Sigmoid colon (tissue), 7 donors: ENCODE measurements around the gene CHRNB1. TPM values are rescaled to one million over a fixed set of nuclear protein-coding genes. Genes with fewer than 3 reads are reported as not detected.

Source experiments
- DNase-seq: peaks from one replicate; pipeline ENCODE4 v3.0.0-alpha.2; 2019
- H3K27ac ChIP-seq, 4 donors: fragments of 200-600 bp; sonication (generic); one replicate each; pipeline ENCODE4 v1.5.1; 2016 to 2019; ENCODE audit warnings: mild to moderate bottlenecking in 1 of 4
- H3K27me3 ChIP-seq, 3 donors: fragments of 200-600 bp; sonication (generic); one replicate each; pipeline ENCODE4 v1.5.1; 2019; ENCODE audit warnings: mild to moderate bottlenecking in 1 of 3
- H3K36me3 ChIP-seq, 4 donors: fragments of 200-600 bp; sonication (generic); one replicate each; pipeline ENCODE4 v1.5.1; 2016 to 2019
- H3K4me1 ChIP-seq, 4 donors: fragments of 200-600 bp; sonication (generic); one replicate each; pipeline ENCODE4 v1.5.1; 2017 to 2019
- H3K4me3 ChIP-seq, 4 donors: fragments of 200-600 bp; sonication (generic); one replicate each; pipeline ENCODE4 v1.5.1; 2017 to 2019; ENCODE audit warnings: mild to moderate bottlenecking in 2 of 4, moderate library complexity in 1 of 4
- H3K9me3 ChIP-seq, 4 donors: fragments of 200-600 bp in 3 of 4; sonication (generic) in 3 of 4; one replicate each; pipeline versions ENCODE4 v1.5.1 to v1.6.1; 2013 to 2019
- CTCF ChIP-seq, 4 experiments: fragments of 450-650 bp in 3 of 4; fragments of 200-600 bp in 1 of 4; IDR thresholded peaks; one replicate each; pipeline ENCODE4 v1.5.1; 2016 to 2019; ENCODE audit warnings: antibody characterized with exemption in 4 of 4, mild to moderate bottlenecking in 3 of 4, moderate library complexity in 2 of 4
- EP300 ChIP-seq, 4 donors: sonication (generic); formaldehyde crosslinking; IDR thresholded peaks; one replicate each; pipeline ENCODE4 v1.6.1; 2017; ENCODE audit warnings: antibody characterized with exemption in 4 of 4
- POLR2A ChIP-seq, 2 donors: fragments of 450-650 bp; IDR thresholded peaks; one replicate each; pipeline ENCODE4 v1.6.1; 2016; ENCODE audit warnings: antibody characterized with exemption in 2 of 2, mild to moderate bottlenecking in 2 of 2, moderate library complexity in 2 of 2
- POLR2AphosphoS5 ChIP-seq, 4 donors: sonication (generic); formaldehyde crosslinking; IDR thresholded peaks; one replicate each; pipeline ENCODE4 v1.6.1; 2017; ENCODE audit warnings: antibody characterized with exemption in 4 of 4
- WGBS, 2 donors: extraction: QIAGEN DNeasy Blood & Tissue Kit; methylation state at CpG; one replicate each; pipeline ENCODE4 v1.1.7; 2013; 5-methylcytosine and 5-hydroxymethylcytosine counted together
- intact Hi-C: fragments of 100-400 bp; cut with DNase I; formaldehyde crosslinking; loops from one replicate; pipeline ENCODE4 v1.15.1; 2023
- polyA plus RNA-seq, 3 donors: library from polyadenylated mRNA; stranded (reverse); fragments of 200-250 nt; gene quantifications; one replicate each; pipeline ENCODE4 v1.2.3, GENCODE V29; 2013
- total RNA-seq, 4 donors: library from RNA; depleted of rRNA; stranded (reverse); fragments of >200 nt; gene quantifications; one replicate each; pipeline ENCODE4 v1.1.0, GENCODE V29; 2016
- donor health status: healthy with polysubstance abuse.
- donor health status: Bipolar disorder and iron deficiency.
- donor health status: healthy.

The CHRNB1 gene
- total and polyA plus RNA-seq, 7 donors, result 4.2 to 13.2 (median 7.5) TPM

DNA sequence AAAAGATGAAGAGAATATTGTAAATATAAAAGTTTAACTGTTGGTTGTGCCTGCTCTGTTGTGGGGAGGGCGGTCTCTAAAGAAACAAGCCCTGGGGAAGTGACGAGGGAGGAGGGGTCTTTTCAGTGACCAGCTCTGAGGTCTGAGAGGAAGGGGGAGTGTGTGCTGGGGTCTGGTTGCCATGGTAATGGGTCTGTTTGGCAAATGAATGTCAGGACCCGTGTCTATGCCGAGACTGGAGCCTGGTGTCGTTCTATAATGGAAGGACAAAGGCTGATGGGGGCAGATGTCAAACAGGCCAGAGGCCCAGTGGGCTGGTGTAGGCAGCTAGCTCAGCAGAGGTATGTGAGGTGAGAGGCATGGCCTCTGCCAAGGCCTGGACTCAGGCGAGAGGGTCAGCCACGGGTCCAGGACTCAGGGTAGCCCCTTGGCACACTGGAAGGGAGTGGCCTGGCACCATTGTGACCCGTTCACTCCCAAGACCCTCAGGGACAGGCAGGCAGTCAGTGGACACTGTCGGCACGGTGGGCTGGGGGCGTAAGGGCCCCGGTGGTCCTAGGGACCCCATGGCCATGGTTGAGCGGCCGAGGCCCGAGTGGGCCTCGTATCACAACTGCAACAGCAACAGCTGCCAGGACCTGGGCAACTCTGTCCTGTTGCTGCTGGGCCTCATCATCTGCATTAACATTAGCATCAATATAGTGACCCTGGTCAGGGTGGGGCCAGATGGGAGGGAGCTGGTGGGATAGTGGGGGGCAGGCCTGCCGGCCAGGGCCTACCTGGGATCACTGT is 24.8 kb upstream of the CHRNB1 start, which contains the start of gene SPEM1:
Gene SPEM1, plus strand, starts transcription at position 506 of the 792 bp plus-strand sequence. Its CDS starts 61 bp downstream, at position 567.
- peaks cover 0 to 30% (median 5%) of the 10 kb centered on the region in 4 donors for H3K36me3 ChIP-seq
- intact Hi-C loops, result no loop called here
- TF ChIP-seq POLR2AphosphoS5 (IDR thresholded peaks at IDR 0.05), result no peak
- TF ChIP-seq POLR2A (IDR thresholded peaks at IDR 0.05), result no peak
- no peak for TF ChIP-seq CTCF (IDR thresholded peaks at IDR 0.05)
- TF ChIP-seq EP300 (IDR thresholded peaks at IDR 0.05), result no peak
- no peak for DNase-seq
- 84 to 87% methylated on average over 17 of the region's 17 CpGs for WGBS, 2 donors
- H3K9me3 ChIP-seq, result no peaks in the 10 kb centered on the region
- no peaks in the 10 kb centered on the region for H3K4me1 ChIP-seq
- H3K27ac ChIP-seq, result no peak within 1 kb of the TSS
- H3K4me3 ChIP-seq, result no peak within 1 kb of the TSS
- H3K27me3 ChIP-seq, result no peaks in the 10 kb centered on the region

DNA sequence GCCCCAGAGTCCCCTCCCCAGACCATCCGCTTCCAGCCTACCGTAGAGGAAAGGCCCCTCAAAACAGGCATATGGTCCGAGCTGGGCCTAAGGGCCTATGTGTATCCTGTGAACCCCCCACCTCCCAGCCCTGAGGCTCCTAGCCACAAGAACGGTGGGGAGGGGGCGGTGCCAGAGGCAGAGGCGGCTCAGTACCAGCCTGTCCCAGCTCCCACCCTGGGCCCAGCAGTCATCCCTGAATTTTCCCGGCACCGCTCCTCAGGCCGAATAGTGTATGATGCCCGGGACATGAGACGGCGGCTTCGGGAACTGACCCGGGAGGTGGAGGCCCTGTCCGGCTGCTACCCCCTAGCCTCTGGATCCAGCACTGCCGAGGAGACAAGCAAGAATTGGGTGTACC is 23.7 kb upstream of the CHRNB1 start:
- Histone ChIP-seq H3K9me3 (no peaks in the 10 kb centered on the region), H3K4me3 (no peak overlapping the region), H3K36me3 (peaks cover 0 to 20% (median 3%) of the 10 kb centered on the region in 4 donors), H3K27me3 (no peaks in the 10 kb centered on the region), H3K27ac (no peak overlapping the region), H3K4me1 (no peaks in the 10 kb centered on the region)
- DNase-seq, result no peak
- WGBS, 2 donors, result 94 to 95% methylated on average over 16 of the region's 16 CpGs
- intact Hi-C loops, result no loop called here
- TF ChIP-seq POLR2AphosphoS5 (IDR thresholded peaks at IDR 0.05), result no peak
- no peak for TF ChIP-seq CTCF (IDR thresholded peaks at IDR 0.05)
- no peak for TF ChIP-seq POLR2A (IDR thresholded peaks at IDR 0.05)
- no peak for TF ChIP-seq EP300 (IDR thresholded peaks at IDR 0.05)

DNA sequence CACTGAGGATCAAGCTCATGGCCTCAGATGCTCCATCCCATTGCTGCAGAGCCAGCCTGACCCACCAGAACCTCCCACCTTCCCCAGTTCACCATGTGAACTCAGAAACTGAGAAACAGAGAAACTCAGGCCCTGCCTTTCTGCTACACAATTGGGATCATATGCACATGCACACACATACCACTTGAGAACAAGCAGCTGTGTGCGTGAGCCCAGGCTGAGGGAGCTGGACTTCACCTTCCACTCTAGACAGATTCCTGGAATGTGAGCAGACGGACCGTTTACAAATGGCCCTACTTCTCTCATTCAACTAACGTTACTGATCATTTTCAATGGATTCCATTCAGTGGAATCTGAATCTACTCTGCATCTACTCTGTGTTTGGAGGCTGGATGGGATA is 21.2 kb upstream of the CHRNB1 start:
- Histone ChIP-seq H3K27ac (no peak overlapping the region), H3K4me1 (no peaks in the 10 kb centered on the region), H3K4me3 (no peak overlapping the region), H3K27me3 (no peaks in the 10 kb centered on the region), H3K9me3 (no peaks in the 10 kb centered on the region), H3K36me3 (no peaks in the 10 kb centered on the region)
- TF ChIP-seq CTCF (IDR thresholded peaks at IDR 0.05) (no peak), EP300 (IDR thresholded peaks at IDR 0.05) (no peak), POLR2AphosphoS5 (IDR thresholded peaks at IDR 0.05) (no peak), POLR2A (IDR thresholded peaks at IDR 0.05) (no peak)
- no peak for DNase-seq
- intact Hi-C loops, result no loop called here
- WGBS, 2 donors, result 69 to 76% methylated on average over 4 of the region's 4 CpGs

- TF ChIP-seq POLR2A (IDR thresholded peaks at IDR 0.05) (no peak), EP300 (IDR thresholded peaks at IDR 0.05) (no peak), CTCF (IDR thresholded peaks at IDR 0.05) (no peak), POLR2AphosphoS5 (IDR thresholded peaks at IDR 0.05) (no peak)
- Histone ChIP-seq H3K4me1 (no peaks in the 10 kb centered on the region), H3K36me3 (no peaks in the 10 kb centered on the region), H3K4me3 (no peak within 1 kb of the TSS), H3K9me3 (no peaks in the 10 kb centered on the region), H3K27me3 (no peaks in the 10 kb centered on the region), H3K27ac (no peak within 1 kb of the TSS)
- intact Hi-C loops, result no loop called here
- 82 to 84% methylated on average over 7 of the region's 7 CpGs for WGBS, 2 donors
- DNase-seq, result no peak
These were observed 19.5 kb upstream of the CHRNB1 start, which contains the start of gene SPEM2 for GRCh38 chr17:7425316-7425715. SPEM2 (plus strand) TSS chr17:7425616; CDS start chr17:7425689, 73 bp downstream.
